H1 (cell line): ENCODE measurements around the gene ATG16L1. TPM values are rescaled to one million over a fixed set of nuclear protein-coding genes. Genes with fewer than 3 reads are reported as not detected.

Source experiments
- CTCF ChIA-PET: fragments of 300-600 bp; sonication (Branson Sonifier 250); formaldehyde crosslinking; loops from one replicate; lab custom pipeline; 2021; ENCODE audit not compliant: partially characterized antibody; lab: Charles Lee
- POLR2A ChIA-PET: fragments of 300-600 bp; sonication (Branson Sonifier 250); formaldehyde crosslinking; loops from one replicate; lab custom pipeline; 2021; ENCODE audit warnings: inconsistent platforms; ENCODE audit not compliant: partially characterized antibody; lab: Charles Lee
- DNase-seq, 2 experiments: peaks; one replicate each; pipeline versions ENCODE4 v3.0.0 to v3.0.0-alpha.2; 2010 to 2022; ENCODE audit warnings: low spot score in 2 of 2, low read depth in 1 of 2, mixed read lengths in 1 of 2
- FAIRE-seq: peaks from 2 replicates; lab custom pipeline; 2011; peaks lifted over from hg19 to GRCh38; lab: Jason Lieb, UNC
- H2AFZ ChIP-seq: 2 replicates; pipeline ENCODE4 v1.8.1; 2012; ENCODE audit warnings: low read length, inconsistent platforms
- H2AK5ac ChIP-seq: 2 replicates; pipeline ENCODE4 v1.6.1; 2013; ENCODE audit warnings: low read depth, low read length
- H2BK120ac ChIP-seq: replicated peaks from 2 replicates; pipeline ENCODE3; 2013; ENCODE audit warnings: low read depth, low read length, inconsistent platforms
- H2BK12ac ChIP-seq: 2 replicates; pipeline ENCODE4 v1.6.1; 2013; ENCODE audit warnings: low read depth, low read length
- H2BK15ac ChIP-seq: 2 replicates; pipeline ENCODE4 v1.6.1; 2013; ENCODE audit warnings: low read length
- H2BK20ac ChIP-seq: 2 replicates; pipeline ENCODE4 v1.6.1; 2013; ENCODE audit warnings: low read length
- H2BK5ac ChIP-seq: 2 replicates; pipeline ENCODE4 v1.6.1; 2013; ENCODE audit warnings: low read depth, low read length
- H3K14ac ChIP-seq: 2 replicates; pipeline ENCODE4 v1.6.1; 2013; ENCODE audit warnings: inconsistent platforms; ENCODE audit not compliant: insufficient read length
- H3K18ac ChIP-seq: 2 replicates; pipeline ENCODE4 v1.6.1; 2013; ENCODE audit warnings: low read length; ENCODE audit errors: extremely low read depth
- H3K23ac ChIP-seq: 2 replicates; pipeline ENCODE4 v1.6.1; 2013; ENCODE audit warnings: inconsistent platforms; ENCODE audit not compliant: insufficient read length
- H3K23me2 ChIP-seq: 2 replicates; pipeline ENCODE4 v1.6.1; 2013; ENCODE audit warnings: low read depth, low read length
- H3K27ac ChIP-seq: 2 replicates; pipeline ENCODE4 v1.6.1; 2011; ENCODE audit warnings: low read depth, low read length, inconsistent platforms
- H3K27me3 ChIP-seq, 4 experiments: replicated peaks in 1 of 4; 1 replicate in 1 of 4; 2 replicates in 3 of 4; pipeline versions ENCODE4 v1.6.1 to v1.8.1; 2011 to 2013; ENCODE audit warnings: low read length in 3 of 4, mild to moderate bottlenecking in 3 of 4, inconsistent platforms in 2 of 4, mixed read lengths in 2 of 4, moderate library complexity in 1 of 4; ENCODE audit not compliant: control insufficient read depth in 3 of 4, insufficient read depth in 3 of 4; ENCODE audit errors: extremely low read depth in 1 of 4
- H3K36me3 ChIP-seq, 4 experiments: 2 replicates each; pipeline versions ENCODE4 v1.6.1 to v1.8.1; 2011 to 2013; ENCODE audit warnings: mild to moderate bottlenecking in 4 of 4, low read length in 3 of 4, moderate library complexity in 2 of 4, control low read depth in 1 of 4, inconsistent platforms in 1 of 4; ENCODE audit not compliant: insufficient read depth in 4 of 4, control insufficient read depth in 2 of 4
- H3K4ac ChIP-seq: replicated peaks from 2 replicates; pipeline ENCODE3; 2013; ENCODE audit warnings: low read length, low read depth, mixed read lengths, inconsistent platforms; ENCODE audit not compliant: insufficient read length
- H3K4me1 ChIP-seq, 4 experiments: replicated peaks in 1 of 4; 1 replicate in 1 of 4; 2 replicates in 3 of 4; pipeline versions ENCODE4 v1.6.1 to v1.8.1; 2011 to 2013; ENCODE audit warnings: low read length in 3 of 4, inconsistent platforms in 2 of 4, mixed read lengths in 1 of 4; ENCODE audit not compliant: insufficient read depth in 4 of 4, control insufficient read depth in 3 of 4
- H3K4me2 ChIP-seq, 2 experiments: 2 replicates each; pipeline versions ENCODE4 v1.6.1 to v1.8.1; 2011 to 2013; ENCODE audit warnings: low read depth in 2 of 2, low read length in 2 of 2, control low read depth in 1 of 2, inconsistent platforms in 1 of 2, mild to moderate bottlenecking in 1 of 2; ENCODE audit not compliant: insufficient read depth in 1 of 2
- H3K4me3 ChIP-seq, 4 experiments: fragments of 200-600, 300-600 bp in 1 of 4; sonication (generic), shearing (Covaris generic), sonication (Bioruptor Twin) in 1 of 4; 2 replicates each; pipeline versions ENCODE4 v1.5.1 to v1.8.1; 2011 to 2016; ENCODE audit warnings: low read length in 4 of 4, low read depth in 3 of 4, control low read depth in 2 of 4, inconsistent platforms in 2 of 4, mild to moderate bottlenecking in 2 of 4, mixed read lengths in 1 of 4, moderate library complexity in 1 of 4; ENCODE audit not compliant: insufficient read depth in 2 of 4; ENCODE audit errors: extremely low read depth in 1 of 4
- H3K56ac ChIP-seq: replicated peaks from 2 replicates; pipeline ENCODE3; 2013; ENCODE audit warnings: low read depth, mild to moderate bottlenecking, mixed read lengths, low read length, inconsistent platforms; ENCODE audit not compliant: insufficient read length
- H3K79me1 ChIP-seq: 2 replicates; pipeline ENCODE4 v1.6.1; 2013; ENCODE audit warnings: low read depth, low read length, control low read depth
- H3K79me2 ChIP-seq, 2 experiments: 2 replicates each; pipeline versions ENCODE4 v1.6.1 to v1.8.1; 2012 to 2013; ENCODE audit warnings: low read length in 2 of 2, mild to moderate bottlenecking in 2 of 2, inconsistent platforms in 1 of 2; ENCODE audit not compliant: insufficient read depth in 2 of 2, control insufficient read depth in 1 of 2
- H3K9ac ChIP-seq, 4 experiments: replicated peaks in 1 of 4; 1 replicate in 1 of 4; 2 replicates in 3 of 4; pipeline versions ENCODE4 v1.6.1 to v1.8.1; 2011 to 2013; ENCODE audit warnings: low read depth in 3 of 4, low read length in 3 of 4, control low read depth in 2 of 4, mild to moderate bottlenecking in 2 of 4, moderate library complexity in 2 of 4, inconsistent platforms in 1 of 4; ENCODE audit errors: extremely low read depth in 1 of 4
- H3K9me3 ChIP-seq, 2 experiments: 2 replicates each; pipeline versions ENCODE4 v1.6.1 to v1.8.1; 2012 to 2013; ENCODE audit warnings: mild to moderate bottlenecking in 2 of 2, moderate library complexity in 2 of 2, control low read depth in 1 of 2, inconsistent platforms in 1 of 2, low read depth in 1 of 2, low read length in 1 of 2, mixed read lengths in 1 of 2; ENCODE audit not compliant: insufficient read depth in 2 of 2
- H4K20me1 ChIP-seq, 2 experiments: replicated peaks in 1 of 2; 2 replicates each; pipeline versions ENCODE3 to v1.8.1; 2011 to 2013; ENCODE audit warnings: inconsistent platforms in 2 of 2, low read length in 2 of 2, mild to moderate bottlenecking in 1 of 2; ENCODE audit not compliant: insufficient read depth in 2 of 2, control insufficient read depth in 1 of 2
- H4K5ac ChIP-seq: 2 replicates; pipeline ENCODE4 v1.6.1; 2013; ENCODE audit warnings: low read length, low read depth, mixed read lengths, inconsistent platforms; ENCODE audit not compliant: insufficient read length
- H4K8ac ChIP-seq: 2 replicates; pipeline ENCODE4 v1.8.0; 2013; ENCODE audit warnings: mild to moderate bottlenecking, moderate library complexity, low read length, inconsistent platforms; ENCODE audit not compliant: insufficient read depth; ENCODE audit errors: extremely low read depth
- H4K91ac ChIP-seq: replicated peaks from 2 replicates; pipeline ENCODE3; 2013; ENCODE audit warnings: low read length, mixed read lengths, inconsistent platforms; ENCODE audit not compliant: insufficient read length
- CHD2 ChIP-seq: IDR thresholded peaks from 2 replicates; pipeline ENCODE4 v1.6.1; 2012; ENCODE audit warnings: low read length, improper control_type of control experiment
- CTBP2 ChIP-seq: IDR thresholded peaks from 2 replicates; pipeline ENCODE4 v1.7.0; 2011; ENCODE audit warnings: borderline replicate concordance, mild to moderate bottlenecking, moderate library complexity, mixed read lengths, low read length; ENCODE audit not compliant: insufficient read depth, insufficient read length
- GABPA ChIP-seq: IDR thresholded peaks from 2 replicates; pipeline ENCODE4 v1.6.1; 2011; ENCODE audit warnings: mild to moderate bottlenecking, low read length, moderate library complexity, borderline replicate concordance; ENCODE audit not compliant: insufficient read depth
- KDM4A ChIP-seq: IDR thresholded peaks from one replicate; pipeline ENCODE4 v1.7.1; 2012; ENCODE audit warnings: low read depth, mild to moderate bottlenecking, moderate library complexity, low read length, inconsistent platforms; ENCODE audit not compliant: severe bottlenecking
- MAFK ChIP-seq: IDR thresholded peaks from 2 replicates; pipeline ENCODE4 v1.6.1; 2012; ENCODE audit warnings: low read depth, mild to moderate bottlenecking, improper control_type of control experiment, low read length
- NANOG ChIP-seq: IDR thresholded peaks from 2 replicates; pipeline ENCODE4 v1.6.1; 2011; ENCODE audit warnings: low read length, low read depth, mild to moderate bottlenecking, inconsistent platforms; ENCODE audit not compliant: insufficient read depth, poor library complexity, severe bottlenecking
- POLR2A ChIP-seq, 2 experiments: IDR thresholded peaks; 1 replicate in 1 of 2; 2 replicates in 1 of 2; pipeline ENCODE4 v1.6.1; 2011; ENCODE audit warnings: low read depth in 2 of 2, low read length in 2 of 2, mild to moderate bottlenecking in 2 of 2; ENCODE audit errors: control extremely low read depth in 1 of 2
- POU5F1 ChIP-seq: IDR thresholded peaks from 2 replicates; pipeline ENCODE4 v1.6.1; 2011; ENCODE audit warnings: low read depth, mild to moderate bottlenecking, low read length, moderate library complexity
- RAD21 ChIP-seq, 2 experiments: IDR thresholded peaks in 1 of 2; conservative IDR thresholded peaks in 1 of 2; 2 replicates each; pipeline ENCODE4 v1.6.1; 2011; ENCODE audit warnings: low read depth in 2 of 2, low read length in 2 of 2, improper control_type of control experiment in 1 of 2, inconsistent platforms in 1 of 2, mild to moderate bottlenecking in 1 of 2, moderate library complexity in 1 of 2
- RXRA ChIP-seq: IDR thresholded peaks from 2 replicates; pipeline ENCODE4 v1.6.1; 2011; ENCODE audit warnings: low read depth, mild to moderate bottlenecking, low read length, moderate library complexity; ENCODE audit not compliant: insufficient read depth
- SP1 ChIP-seq: IDR thresholded peaks from 2 replicates; pipeline ENCODE4 v1.6.1; 2011; ENCODE audit warnings: low read depth, low read length
- TAF1 ChIP-seq: IDR thresholded peaks from 2 replicates; pipeline ENCODE4 v1.6.1; 2011; ENCODE audit warnings: mild to moderate bottlenecking, low read depth, low read length
- YY1 ChIP-seq: IDR thresholded peaks from 2 replicates; pipeline ENCODE4 v1.6.1; 2011; ENCODE audit warnings: low read depth, mild to moderate bottlenecking, low read length
- WGBS, 2 experiments: shearing (Covaris generic) in 1 of 2; methylation state at CpG; one replicate each; pipeline versions ENCODE4 v1.1.6 to v1.1.7; 2013 to 2015; ENCODE audit warnings: low lambda C conversion rate in 2 of 2, mixed read lengths in 2 of 2, inconsistent platforms in 1 of 2, low coverage in 1 of 2, missing lambda C conversion rate in 1 of 2; ENCODE audit not compliant: insufficient replicate concordance in 2 of 2, insufficient coverage in 1 of 2, insufficient read length in 1 of 2; ENCODE audit errors: extremely low coverage in 1 of 2, missing lambda C conversion rate in 1 of 2; 5-methylcytosine and 5-hydroxymethylcytosine counted together
- polyA plus RNA-seq, 7 experiments: library from polyadenylated mRNA; depleted of rRNA in 3 of 7; stranded (reverse) in 5 of 7; unstranded in 2 of 7; fragments of >200 nt in 5 of 7; fragments of 200-250 nt in 2 of 7; gene quantifications; 1 replicate in 5 of 7; 2 replicates in 1 of 7; 4 replicates in 1 of 7; pipeline versions ENCODE4 v1.2.1 to v1.2.3, GENCODE V29; 2011 to 2013; ENCODE audit warnings: missing spikeins in 2 of 7, mixed read lengths in 2 of 7
- total RNA-seq: library from RNA; stranded (reverse); fragmentation: NEBNext Ultra II Directional; extraction: Animal tissue kit (Norgen Biotek cat#: 25700); gene quantifications from 2 replicates; pipeline ENCODE4 v1.2.1, GENCODE V29; 2021

The ATG16L1 gene
- total and polyA plus RNA-seq, 2 of the 8 experiments (the other 6 are each of a cell fraction or from before 2014, with no cell fraction given) = 18.3 to 31.0 TPM

DNA sequence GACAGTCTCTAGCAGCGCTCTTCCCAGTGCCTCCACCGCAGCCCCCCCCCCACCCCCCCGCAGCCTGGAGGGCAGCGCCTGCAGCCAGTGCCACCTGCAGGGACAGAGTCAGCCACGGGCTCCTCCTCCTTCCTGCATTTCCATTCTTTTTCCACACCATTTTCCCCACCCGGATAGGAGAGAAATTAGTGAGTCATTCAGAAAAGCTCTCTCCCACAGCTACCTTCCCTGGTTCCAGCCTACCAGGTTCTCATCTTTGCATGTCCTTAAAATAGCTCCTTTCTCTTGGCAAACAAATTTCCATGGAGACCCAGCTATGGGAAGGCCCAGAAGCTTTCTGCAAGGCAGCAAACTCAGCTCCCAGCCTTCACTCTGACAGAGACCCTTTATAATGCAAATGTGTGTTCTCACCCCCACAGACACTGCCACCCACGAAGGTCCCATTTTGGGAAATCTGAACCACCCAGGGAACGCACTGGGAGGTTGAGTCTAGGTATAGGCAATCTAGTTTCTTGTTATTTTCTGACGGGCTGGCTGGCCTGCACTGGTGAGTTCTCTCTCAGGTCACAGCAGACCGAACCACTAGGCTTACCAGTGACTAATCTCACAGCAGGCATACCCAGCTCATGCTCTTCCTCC, 41.8 kb upstream of the ATG16L1 start:
- Histone ChIP-seq H2BK12ac (no peak overlapping the region; the same call in 1 of the 2 replicates), H3K9ac (no peak overlapping the region), H3K23ac (no peak overlapping the region), H3K4me2 (peak overlapping the region; percentile 28 to 52; a peak in 2 of 4 replicates), H2AFZ (no peak overlapping the region), H3K23me2 (no peaks in the 10 kb centered on the region), H3K27me3 (no peaks in the 10 kb centered on the region), H3K36me3 (no peaks in the 10 kb centered on the region; a peak in 1 of 8 replicates), H3K27ac (0 out of 2 replicates have a peak overlapping the region, but pooled peaks have one; percentile 7), H3K4me3 (no peak overlapping the region; a peak in 1 of 8 replicates), H2BK15ac (no peak overlapping the region), H2BK5ac (peak overlapping the region; percentile 14; the same call in 1 of the 2 replicates), H2BK20ac (peak overlapping the region; percentile 27; the same call in 1 of the 2 replicates), H3K14ac (no peak overlapping the region), H4K91ac (peak overlapping the region; percentile 59), H4K8ac (no peak overlapping the region), H3K18ac (no peak overlapping the region), H3K4me1 (peaks cover 6 to 18% (median 16%) of the 10 kb centered on the region in 4 experiments), H3K79me1 (no peaks in the 10 kb centered on the region), H3K4ac (no peak overlapping the region), H3K56ac (no peak overlapping the region), H4K5ac (no peak overlapping the region), H3K79me2 (no peaks in the 10 kb centered on the region), H4K20me1 (no peaks in the 10 kb centered on the region), H2BK120ac (no peak overlapping the region), H2AK5ac (no peak overlapping the region), H3K9me3 (no peaks in the 10 kb centered on the region; a peak in 1 of 4 replicates)
- FAIRE-seq (no peak), DNase-seq (peak in 1 of 2 experiments; percentile 9)
- POLR2A ChIA-PET = interaction anchor here (0.6 to 1.0 kb wide), 2 partner anchors 8 to 614 kb away, joined by 3 to 4 read pairs; no protein-coding TSS in a partner anchor
- TF ChIP-seq TAF1 (no peak), RAD21 (IDR thresholded peaks at IDR 0.05 in 1 of 2, conservative IDR thresholded peaks at IDR 0.05 in 1 of 2; ENCODE audit: low read depth in 2 of 2, low read length in 2 of 2) (no peak), RXRA (no peak), YY1 (no peak), MAFK (no peak), POU5F1 (no peak), CHD2 (no peak), CTBP2 (no peak), GABPA (no peak), KDM4A (no peak), POLR2A (IDR thresholded peaks at IDR 0.05; ENCODE audit: control extremely low read depth in 1 of 2, low read depth in 2 of 2, low read length in 2 of 2) (no peak), SP1 (no peak), NANOG (no peak)
- CTCF ChIA-PET = interaction anchor here (1.1 to 2.1 kb wide), 11 partner anchors 9 to 326 kb away, joined by 3 to 13 read pairs (median 4); no protein-coding TSS in a partner anchor
- 39% methylated on average over 6 of the region's 10 CpGs; no CpG with 5 or more reads in 1 of the 2 experiments for WGBS, 2 experiments
